ENCODE data around the gene TP53BP1. TPM values are rescaled to one million over a fixed set of nuclear protein-coding genes. Genes with fewer than 3 reads are reported as not detected.

TP53BP1 gene
- total and polyA plus RNA-seq, 2 of the 13 experiments (the other 11 are each of a cell fraction or from before 2014, with no cell fraction given) = 17.1 to 17.4 TPM

GRCh38 chr15:43487271-43487895 lies 5.6 kb downstream of the TP53BP1 start:
- FAIRE-seq (no peak), DNase-seq (ENCODE audit: low spot score) (no peak), ATAC-seq (no peak)
- BruUV-seq (replicated peaks) = no TSS peak
- no peak overlapping the region for H2AFZ ChIP-seq (ENCODE audit: low read length)
- H3K27ac ChIP-seq (ENCODE audit: extremely low read length, insufficient read depth, low read length) = no peak overlapping the region
- H3K4me3 ChIP-seq (replicated peaks in 1 of 3; ENCODE audit: insufficient read depth in 1 of 3, low read depth in 2 of 3, low read length in 3 of 3) = no peak overlapping the region
- CTCF ChIA-PET (ENCODE audit: low intra/inter-chr PET ratio, low total read pairs) = no interaction called here
- H3K36me3 ChIP-seq (replicated peaks in 1 of 2; ENCODE audit: control insufficient read depth in 1 of 2, insufficient read depth in 2 of 2, low read length in 2 of 2) = peaks cover 0 to 8% of the 10 kb centered on the region in 2 experiments; a peak in 3 of 5 replicates
- intact Hi-C loops (cut with micrococcal nuclease; ENCODE audit: unreplicated experiment) = no loop called here
- peaks cover 10% of the 10 kb centered on the region for H3K4me1 ChIP-seq (ENCODE audit: insufficient read depth, low read length)
- H3K9ac ChIP-seq (ENCODE audit: insufficient read depth, low read depth, low read length) = no peak overlapping the region
- no peak overlapping the region for H3K4me2 ChIP-seq (ENCODE audit: low read depth, low read length)
- in situ Hi-C loops (cut with HindIII; ENCODE audit: extremely low pct_ligation_motif_present, low pct_unique_long_range_greater_than_20kb) = no loop called here
- no peaks in the 10 kb centered on the region for H3K9me3 ChIP-seq (ENCODE audit: low read length)
- WGBS (ENCODE audit: low lambda C conversion rate) = 91% methylated on average over 6 of the region's 6 CpGs
- no peaks in the 10 kb centered on the region for H3K27me3 ChIP-seq (ENCODE audit: control insufficient read depth in 1 of 2, insufficient read depth in 2 of 2, low read length in 2 of 2)
- H3K79me2 ChIP-seq (ENCODE audit: insufficient read depth, low read length) = peaks cover 3% of the 10 kb centered on the region
- POLR2A ChIA-PET = no interaction called here
- no peaks in the 10 kb centered on the region for H4K20me1 ChIP-seq (ENCODE audit: insufficient read depth, low read length)
- TF ChIP-seq, protein P1, sequence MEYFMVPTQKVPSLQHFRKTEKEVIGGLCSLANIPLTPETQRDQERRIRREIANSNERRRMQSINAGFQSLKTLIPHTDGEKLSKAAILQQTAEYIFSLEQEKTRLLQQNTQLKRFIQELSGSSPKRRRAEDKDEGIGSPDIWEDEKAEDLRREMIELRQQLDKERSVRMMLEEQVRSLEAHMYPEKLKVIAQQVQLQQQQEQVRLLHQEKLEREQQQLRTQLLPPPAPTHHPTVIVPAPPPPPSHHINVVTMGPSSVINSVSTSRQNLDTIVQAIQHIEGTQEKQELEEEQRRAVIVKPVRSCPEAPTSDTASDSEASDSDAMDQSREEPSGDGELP (IDR thresholded peaks at IDR 0.05; ENCODE audit: borderline replicate concordance, low read depth) = no peak
- TF ChIP-seq ZNF547 (CRISPR knock-in tag; IDR thresholded peaks at IDR 0.05) (no peak), EZH2 (conservative IDR thresholded peaks at IDR 0.05; ENCODE audit: low read depth, low read length) (no peak), SP2 (CRISPR knock-in tag; IDR thresholded peaks at IDR 0.05) (no peak), PRDM15 (CRISPR knock-in tag; IDR thresholded peaks at IDR 0.05) (no peak), SMAD3 (CRISPR knock-in tag; IDR thresholded peaks at IDR 0.05) (no peak), KDM1A (CRISPR knock-in tag; IDR thresholded peaks at IDR 0.05) (no peak), IRX3 (CRISPR knock-in tag; IDR thresholded peaks at IDR 0.05; ENCODE audit: borderline replicate concordance, low read depth) (no peak), SRY (CRISPR knock-in tag; IDR thresholded peaks at IDR 0.05) (no peak), ARID2 (CRISPR knock-in tag; IDR thresholded peaks at IDR 0.05; ENCODE audit: borderline replicate concordance) (no peak), CBFB (CRISPR knock-in tag; IDR thresholded peaks at IDR 0.05) (no peak), ZNF609 (CRISPR knock-in tag; IDR thresholded peaks at IDR 0.05; ENCODE audit: borderline replicate concordance) (no peak), ZKSCAN1 (IDR thresholded peaks at IDR 0.05; ENCODE audit: low read length) (no peak)
- TF ChIP-seq, protein P2, sequence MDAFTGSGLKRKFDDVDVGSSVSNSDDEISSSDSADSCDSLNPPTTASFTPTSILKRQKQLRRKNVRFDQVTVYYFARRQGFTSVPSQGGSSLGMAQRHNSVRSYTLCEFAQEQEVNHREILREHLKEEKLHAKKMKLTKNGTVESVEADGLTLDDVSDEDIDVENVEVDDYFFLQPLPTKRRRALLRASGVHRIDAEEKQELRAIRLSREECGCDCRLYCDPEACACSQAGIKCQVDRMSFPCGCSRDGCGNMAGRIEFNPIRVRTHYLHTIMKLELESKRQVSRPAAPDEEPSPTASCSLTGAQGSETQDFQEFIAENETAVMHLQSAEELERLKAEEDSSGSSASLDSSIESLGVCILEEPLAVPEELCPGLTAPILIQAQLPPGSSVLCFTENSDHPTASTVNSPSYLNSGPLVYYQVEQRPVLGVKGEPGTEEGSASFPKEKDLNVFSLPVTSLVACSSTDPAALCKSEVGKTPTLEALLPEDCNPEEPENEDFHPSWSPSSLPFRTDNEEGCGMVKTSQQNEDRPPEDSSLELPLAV (CRISPR knock-in tag; conservative IDR thresholded peaks at IDR 0.05; ENCODE audit: low read depth) = no peak

Measured in HepG2 (cell line).